Suppressor macrophage (primary cell): ENCODE measurements around the gene SLC66A2.
"Not testable (repeated sequence)": the region's sequence is repeated elsewhere in the genome, so short reads cannot be mapped to it uniquely, and the experiment has no call there.

ENCODE experiments used
- DNase-seq, 4 experiments: peaks; one replicate each; pipeline ENCODE4 v3.0.0-alpha.2; 2020 to 2022

The SLC66A2 gene

GRCh38 chr18:79877163-79878091 is 74.0 kb downstream of the SLC66A2 start:
- DNase-seq: no peak

- no peak for DNase-seq
These were observed 75.0 kb downstream of the SLC66A2 start for GRCh38 chr18:79876497-79876896.

GRCh38 chr18:79875931-79876461 is 75.5 kb downstream of the SLC66A2 start:
- no peak for DNase-seq

- DNase-seq: no peak
These were observed 75.9 kb downstream of the SLC66A2 start for GRCh38 chr18:79875531-79875919.

- no peak for DNase-seq
These were observed 76.6 kb downstream of the SLC66A2 start for GRCh38 chr18:79874553-79875530.

GRCh38 chr18:79873449-79874110 is 77.9 kb downstream of the SLC66A2 start:
- no peak for DNase-seq

- DNase-seq: no peak
These were observed 78.7 kb downstream of the SLC66A2 start for GRCh38 chr18:79872527-79873444.

GRCh38 chr18:79871481-79872091 is 79.9 kb downstream of the SLC66A2 start:
- no peak for DNase-seq

GRCh38 chr18:79871026-79871390 is 80.4 kb downstream of the SLC66A2 start:
- no peak for DNase-seq

- DNase-seq: no peak
These were observed 81.0 kb downstream of the SLC66A2 start for GRCh38 chr18:79870301-79871025.

GRCh38 chr18:79869591-79870300 is 81.7 kb downstream of the SLC66A2 start:
- no peak for DNase-seq

GRCh38 chr18:79868811-79869541 is 82.5 kb downstream of the SLC66A2 start:
- no peak for DNase-seq

- no peak for DNase-seq
These were observed 83.2 kb downstream of the SLC66A2 start for GRCh38 chr18:79868168-79868784.

GRCh38 chr18:79867666-79868065 is 83.8 kb downstream of the SLC66A2 start:
- no peak for DNase-seq

GRCh38 chr18:79866889-79867574 is 84.4 kb downstream of the SLC66A2 start:
- no peak for DNase-seq

- DNase-seq: not testable (repeated sequence)
These were observed 85.5 kb downstream of the SLC66A2 start for GRCh38 chr18:79865951-79866350.

- DNase-seq: not testable (repeated sequence)
These were observed 86.5 kb downstream of the SLC66A2 start for GRCh38 chr18:79864955-79865354.
